Colon (tissue), 2 donors: ENCODE results near the gene AVPR2.

Source experiments
- FAIRE-seq: peaks from 2 replicates; lab custom pipeline; 2012; peaks lifted over from hg19 to GRCh38; lab: Jason Lieb, UNC
- donor health status: control.
- donor health status: control.

AVPR2 gene

GRCh38 chrX:153871451-153871850, 33.0 kb upstream of the AVPR2 start:
- no peak for FAIRE-seq

GRCh38 chrX:153871946-153872878, 32.3 kb upstream of the AVPR2 start:
- no peak for FAIRE-seq

GRCh38 chrX:153873282-153874084, 31.0 kb upstream of the AVPR2 start:
- no peak for FAIRE-seq

GRCh38 chrX:153874085-153874365, 30.4 kb upstream of the AVPR2 start:
- no peak for FAIRE-seq

- no peak for FAIRE-seq
These were observed 29.9 kb upstream of the AVPR2 start for GRCh38 chrX:153874366-153875125.

GRCh38 chrX:153875391-153876111, 28.9 kb upstream of the AVPR2 start:
- FAIRE-seq: no peak

GRCh38 chrX:153876112-153876491, 28.4 kb upstream of the AVPR2 start:
- no peak for FAIRE-seq

- FAIRE-seq: no peak
These were observed 26.8 kb upstream of the AVPR2 start for GRCh38 chrX:153877571-153878261.

GRCh38 chrX:153878345-153878744, 26.1 kb upstream of the AVPR2 start:
- FAIRE-seq: no peak

GRCh38 chrX:153878969-153879653, 25.4 kb upstream of the AVPR2 start:
- no peak for FAIRE-seq

- FAIRE-seq: no peak
These were observed 24.6 kb upstream of the AVPR2 start for GRCh38 chrX:153879741-153880439.

GRCh38 chrX:153880440-153880815, 24.0 kb upstream of the AVPR2 start:
- no peak for FAIRE-seq

GRCh38 chrX:153881281-153881680, 23.2 kb upstream of the AVPR2 start:
- FAIRE-seq: no peak

GRCh38 chrX:153882086-153882498, 22.4 kb upstream of the AVPR2 start:
- no peak for FAIRE-seq

- FAIRE-seq: no peak
These were observed 21.9 kb upstream of the AVPR2 start for GRCh38 chrX:153882557-153882956.

- FAIRE-seq: no peak
These were observed 21.2 kb upstream of the AVPR2 start for GRCh38 chrX:153883163-153883843.

GRCh38 chrX:153884136-153884535, 20.3 kb upstream of the AVPR2 start:
- no peak for FAIRE-seq

GRCh38 chrX:153884590-153884989, 19.9 kb upstream of the AVPR2 start:
- no peak for FAIRE-seq

GRCh38 chrX:153885208-153885787, 19.2 kb upstream of the AVPR2 start:
- no peak for FAIRE-seq
